PC-3 (cell line): ENCODE measurements around the gene FUT6. TPM values are rescaled to one million over a fixed set of nuclear protein-coding genes. Genes with fewer than 3 reads are reported as not detected.

ENCODE experiments used
- ATAC-seq: fragments of 200-7000 bp; cut with Tn5 transposase; 2 replicates; pipeline ENCODE4 v1.9.1; 2020; ENCODE audit warnings: mild to moderate bottlenecking, moderate library complexity
- BruUV-seq: library from RNA; stranded (reverse); fragments of 400-500 nt; replicated peaks from 2 replicates; lab custom pipeline; 2021; lab: Mats Ljungman, UMichigan
- CTCF ChIA-PET: fragments of 300-600 bp; sonication (Branson Sonifier 250); formaldehyde crosslinking; loops from one replicate; lab custom pipeline; 2022; ENCODE audit warnings: antibody characterized with exemption; lab: Charles Lee
- POLR2A ChIA-PET: fragments of 300-600 bp; sonication (Branson Sonifier 250); formaldehyde crosslinking; loops from one replicate; lab custom pipeline; 2022; ENCODE audit warnings: antibody characterized with exemption; ENCODE audit not compliant: unreplicated experiment; lab: Charles Lee
- DNase-seq: peaks from one replicate; pipeline ENCODE4 v3.0.0-alpha.2; 2015
- H2AFZ ChIP-seq: fragments of 300-600 bp; sonication (generic); 2 replicates; pipeline ENCODE4 v1.6.0; 2016; ENCODE audit warnings: antibody characterized with exemption, low read length
- H3F3A ChIP-seq: fragments of 300-600 bp; sonication (generic); one replicate; pipeline ENCODE4 v1.6.0; 2017; ENCODE audit warnings: antibody characterized with exemption, low read length, control low read depth, mild to moderate bottlenecking; ENCODE audit not compliant: unreplicated experiment
- H3K27ac ChIP-seq: fragments of 300-600 bp; sonication (generic); 2 replicates; pipeline ENCODE4 v1.5.1; 2016; ENCODE audit warnings: mild to moderate bottlenecking, low read length
- H3K27me3 ChIP-seq: fragments of 300-600 bp; sonication (generic); 2 replicates; pipeline ENCODE4 v1.6.1; 2016; ENCODE audit warnings: low read length, mixed read lengths
- H3K36me3 ChIP-seq: fragments of 300-600 bp; sonication (generic); 2 replicates; pipeline ENCODE4 v1.6.1; 2016; ENCODE audit warnings: low read depth, mixed run types, low read length, mixed read lengths
- H3K4me1 ChIP-seq: fragments of 300-600 bp; sonication (generic); 2 replicates; pipeline ENCODE4 v1.5.1; 2016; ENCODE audit warnings: low read length; ENCODE audit not compliant: insufficient read depth
- H3K4me2 ChIP-seq: fragments of 300-600 bp; sonication (generic); 2 replicates; pipeline ENCODE4 v1.6.0; 2016; ENCODE audit warnings: low read length
- H3K4me3 ChIP-seq: fragments of 300-600 bp; sonication (generic); 2 replicates; pipeline ENCODE4 v1.5.1; 2016; ENCODE audit warnings: mild to moderate bottlenecking, low read length, mixed read lengths
- H3K79me2 ChIP-seq: fragments of 300-600 bp; sonication (generic); 2 replicates; pipeline ENCODE4 v1.6.1; 2017; ENCODE audit warnings: low read length, mixed read lengths
- H3K9ac ChIP-seq: fragments of 300-600 bp; sonication (generic); 2 replicates; pipeline ENCODE4 v1.6.0; 2016; ENCODE audit warnings: mild to moderate bottlenecking, low read length
- H3K9me2 ChIP-seq: fragments of 300-600 bp; sonication (generic); replicated peaks from 2 replicates; pipeline ENCODE4 v1.6.1; 2016; ENCODE audit warnings: mixed run types, low read length, mixed read lengths
- H3K9me3 ChIP-seq: fragments of 300-600 bp; sonication (generic); 2 replicates; pipeline ENCODE4 v1.6.1; 2016; ENCODE audit warnings: low read length, mixed read lengths
- H4K20me1 ChIP-seq: fragments of 300-600 bp; sonication (generic); 2 replicates; pipeline ENCODE4 v1.6.1; 2016; ENCODE audit warnings: low read length, mixed read lengths
- CTCF ChIP-seq: fragments of 300-600 bp; sonication (generic); conservative IDR thresholded peaks from 2 replicates; pipeline ENCODE4 v1.5.1; 2017; ENCODE audit warnings: antibody characterized with exemption, low read depth, mild to moderate bottlenecking, low read length
- EZH2 ChIP-seq: fragments of 300-600 bp; sonication (generic); IDR thresholded peaks from one replicate; pipeline ENCODE4 v1.6.1; 2017; ENCODE audit warnings: antibody characterized with exemption, mild to moderate bottlenecking, low read length; ENCODE audit not compliant: unreplicated experiment
- EZH2phosphoT487 ChIP-seq: fragments of 300-600 bp; sonication (generic); IDR thresholded peaks from 2 replicates; pipeline ENCODE4 v1.6.1; 2018; ENCODE audit warnings: mild to moderate bottlenecking, antibody characterized with exemption, low read length, borderline replicate concordance
- intact Hi-C: fragments of 100-400 bp; cut with micrococcal nuclease; formaldehyde crosslinking; loops from 2 replicates; pipeline ENCODE4 v1.9.0; 2023
- total RNA-seq: library from RNA; depleted of rRNA; stranded (reverse); fragments of >200 nt; gene quantifications from 2 replicates; pipeline ENCODE4 v1.2.3, GENCODE V29; 2014

Gene FUT6
- total RNA-seq, 1 experiment from 2014 or later = 0.69 TPM

DNA sequence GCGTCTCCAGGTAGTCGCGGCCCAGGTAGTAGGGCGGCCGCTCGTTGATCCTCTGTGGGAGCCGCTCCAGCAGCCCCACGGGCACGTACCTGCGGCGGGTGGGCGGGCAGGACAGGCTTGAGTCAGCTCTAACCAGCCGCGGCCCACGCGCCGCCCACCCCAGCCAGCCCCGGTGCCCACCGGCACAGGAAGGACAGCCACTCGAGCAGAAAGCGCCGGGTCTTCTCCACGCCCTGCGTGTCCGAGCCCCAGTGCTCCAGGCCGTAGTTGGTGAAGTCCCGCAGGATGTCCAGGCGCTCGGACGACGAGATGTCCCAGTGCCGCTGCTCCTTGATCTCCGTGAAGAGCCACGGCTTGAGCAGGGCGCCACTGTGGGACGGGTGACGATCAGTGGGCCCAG is 54.1 kb downstream of the FUT6 start:
- DNase-seq (no peak), ATAC-seq (no peak)
- Histone ChIP-seq H3K27ac (no peak overlapping the region), H3K9me3 (no peaks in the 10 kb centered on the region), H3F3A (no peaks in the 10 kb centered on the region), H3K79me2 (peaks cover 15% of the 10 kb centered on the region), H3K36me3 (peaks cover 45% of the 10 kb centered on the region), H3K9me2 (no peaks in the 10 kb centered on the region), H3K4me3 (no peak overlapping the region), H3K27me3 (no peaks in the 10 kb centered on the region), H4K20me1 (0 out of 2 replicates have a peak, but pooled peaks cover 4% of the 10 kb centered on the region), H2AFZ (no peak overlapping the region), H3K4me1 (peaks cover 8% of the 10 kb centered on the region), H3K9ac (no peak overlapping the region), H3K4me2 (no peak overlapping the region)
- TF ChIP-seq EZH2 = no peak
- no peak for TF ChIP-seq CTCF
- no peak for TF ChIP-seq EZH2phosphoT487
- CTCF ChIA-PET = no interaction called here
- BruUV-seq = no TSS peak
- intact Hi-C loops = no loop called here
- POLR2A ChIA-PET = no interaction called here

DNA sequence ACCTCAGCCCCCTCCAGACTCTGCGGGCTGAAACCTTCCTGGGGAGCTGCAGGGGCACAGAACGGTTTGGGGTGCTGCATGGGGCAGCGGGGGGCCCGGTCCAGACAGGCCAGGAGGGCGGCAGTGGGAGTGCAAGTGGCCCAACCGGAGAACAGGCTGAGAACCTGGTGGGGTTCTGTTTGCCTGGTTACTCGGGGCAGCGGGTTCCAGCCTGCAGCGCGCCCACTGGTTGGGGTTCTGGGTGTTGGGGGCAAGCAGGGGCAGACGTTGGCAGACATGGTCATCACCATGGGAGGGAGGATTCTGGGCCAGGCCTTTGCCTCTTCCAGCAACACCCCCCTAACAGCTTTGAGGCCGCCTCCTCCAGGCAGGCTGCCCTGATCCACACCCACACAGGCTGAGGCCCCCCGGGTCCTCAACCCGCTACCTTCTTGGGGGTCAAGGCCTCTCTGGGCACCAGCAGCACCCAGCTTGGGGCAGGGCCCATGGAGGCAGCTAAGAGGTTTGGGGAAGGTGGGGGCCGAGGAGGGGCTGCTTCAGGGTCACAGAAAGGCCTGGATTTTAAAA is 54.8 kb downstream of the FUT6 start, which contains the start of gene PRR22:
Gene PRR22 (minus strand): TSS at position 166 of the 567 bp plus-strand sequence. CDS start 86 bp downstream, at position 80.
- POLR2A ChIA-PET = no interaction called here
- no TSS peak for BruUV-seq
- peaks cover 39% of the 10 kb centered on the region for H3K36me3 ChIP-seq
- H4K20me1 ChIP-seq = no peaks in the 10 kb centered on the region
- no peak within 1 kb of the TSS for H3K27ac ChIP-seq
- H3K4me3 ChIP-seq = no peak within 1 kb of the TSS
- ATAC-seq (no peak), DNase-seq (no peak)
- H3F3A ChIP-seq = no peaks in the 10 kb centered on the region
- no peaks in the 10 kb centered on the region for H3K9me3 ChIP-seq
- no peaks in the 10 kb centered on the region for H3K27me3 ChIP-seq
- intact Hi-C loops = no loop called here
- TF ChIP-seq CTCF = no peak
- TF ChIP-seq EZH2 = no peak
- TF ChIP-seq EZH2phosphoT487 = no peak
- H3K9me2 ChIP-seq = no peaks in the 10 kb centered on the region
- no peak within 1 kb of the TSS for H3K9ac ChIP-seq
- H3K79me2 ChIP-seq = peaks cover 8% of the 10 kb centered on the region
- no peak within 1 kb of the TSS for H3K4me2 ChIP-seq
- H2AFZ ChIP-seq = no peak within 1 kb of the TSS
- H3K4me1 ChIP-seq = peaks cover 1% of the 10 kb centered on the region; the same call in 1 of the 2 replicates
- CTCF ChIA-PET = no interaction called here
